K562 (cell line): Measurements from ENCODE around the gene CRYGC. TPM values are rescaled to one million over a fixed set of nuclear protein-coding genes. Genes with fewer than 3 reads are reported as not detected.

ENCODE experiments used
- ATAC-seq: fragments of 200-7000 bp; cut with Tn5 transposase; 3 replicates; pipeline ENCODE4 v1.9.1; 2020; ENCODE audit warnings: moderate library complexity
- BruUV-seq: library from RNA; stranded (reverse); fragments of 400-500 nt; replicated peaks from 2 replicates; lab custom pipeline; 2021; lab: Mats Ljungman, UMichigan
- CTCF ChIA-PET: fragments of 300-600 bp; formaldehyde crosslinking; extraction: SDS; loops from one replicate; lab custom pipeline; 2021; ENCODE audit warnings: low intra/inter-chr PET ratio; lab: Yijun Ruan, JAX
- POLR2A ChIA-PET: fragments of 300-600, 350-650 bp; sonication (Branson Sonifier 250); formaldehyde crosslinking; extraction: SDS; loops from one replicate; lab custom pipeline; 2021; ENCODE audit warnings: antibody characterized with exemption, inconsistent platforms; lab: Yijun Ruan, JAX
- DNase-seq, 4 experiments: peaks; one replicate each; pipeline versions ENCODE4 v3.0.0 to v3.0.0-alpha.2; 2011 to 2018; ENCODE audit warnings: low spot score in 3 of 4, mixed read lengths in 3 of 4; ENCODE audit errors: extremely low read depth in 1 of 4
- FAIRE-seq: peaks from 2 replicates; lab custom pipeline; 2011; peaks lifted over from hg19 to GRCh38; lab: Jason Lieb, UNC
- H2AFZ ChIP-seq: 2 replicates; pipeline ENCODE4 v1.6.0; 2011; ENCODE audit warnings: low read depth, low read length, control low read depth, inconsistent platforms
- H3K27ac ChIP-seq: fragments of 200-600 bp; 3 replicates; pipeline ENCODE4 v1.8.0; 2011; ENCODE audit warnings: low read depth, mild to moderate bottlenecking, control low read depth, inconsistent platforms, low read length, moderate library complexity, mixed read lengths; ENCODE audit errors: extremely low read depth
- H3K27me3 ChIP-seq, 2 experiments: fragments of 300-600 bp in 1 of 2; 2 replicates in 1 of 2; 3 replicates in 1 of 2; pipeline versions ENCODE4 v1.6.0 to v1.8.0; 2011; ENCODE audit warnings: inconsistent platforms in 2 of 2, low read length in 2 of 2, mild to moderate bottlenecking in 1 of 2, mixed read lengths in 1 of 2, moderate library complexity in 1 of 2; ENCODE audit not compliant: control insufficient read depth in 2 of 2, insufficient read depth in 2 of 2
- H3K36me3 ChIP-seq: fragments of 300-600 bp; 3 replicates; pipeline ENCODE4 v1.8.0; 2011; ENCODE audit warnings: mild to moderate bottlenecking, low read length, inconsistent platforms; ENCODE audit not compliant: control insufficient read depth, insufficient read depth
- H3K4me1 ChIP-seq, 2 experiments: fragments of 200-600 bp in 1 of 2; replicated peaks in 1 of 2; 2 replicates in 1 of 2; 3 replicates in 1 of 2; pipeline versions ENCODE4 v1.5.1 to v1.8.0; 2011; ENCODE audit warnings: inconsistent platforms in 2 of 2, low read length in 2 of 2, mild to moderate bottlenecking in 1 of 2, mixed read lengths in 1 of 2, moderate library complexity in 1 of 2; ENCODE audit not compliant: control insufficient read depth in 2 of 2, insufficient read depth in 2 of 2
- H3K4me2 ChIP-seq: 2 replicates; pipeline ENCODE4 v1.6.1; 2011; ENCODE audit warnings: low read length, control low read depth, inconsistent platforms, mixed read lengths; ENCODE audit not compliant: insufficient read depth
- H3K4me3 ChIP-seq: fragments of 200-600 bp; sonication (generic), shearing (Covaris generic); 2 replicates; pipeline ENCODE4 v1.5.1; 2016; ENCODE audit warnings: control low read depth, inconsistent platforms
- H3K79me2 ChIP-seq: fragments of 200-600 bp; 3 replicates; pipeline ENCODE4 v1.8.0; 2011; ENCODE audit warnings: low read length, inconsistent platforms; ENCODE audit not compliant: control insufficient read depth, insufficient read depth
- H3K9ac ChIP-seq, 2 experiments: 2 replicates each; pipeline versions ENCODE4 v1.6.0 to v1.6.1; 2011; ENCODE audit warnings: low read depth in 2 of 2, low read length in 2 of 2, control low read depth in 1 of 2, inconsistent platforms in 1 of 2, mild to moderate bottlenecking in 1 of 2, mixed read lengths in 1 of 2; ENCODE audit not compliant: insufficient read depth in 1 of 2
- H3K9me1 ChIP-seq: one replicate; pipeline ENCODE4 v1.6.0; 2011; ENCODE audit warnings: inconsistent platforms, mild to moderate bottlenecking, low read length, moderate library complexity; ENCODE audit not compliant: control insufficient read depth, insufficient read depth
- H3K9me3 ChIP-seq: replicated peaks from 2 replicates; pipeline ENCODE4 v1.5.1; 2011; ENCODE audit warnings: low read depth, low read length, inconsistent platforms; ENCODE audit not compliant: control insufficient read depth, insufficient read depth
- H4K20me1 ChIP-seq: replicated peaks from 2 replicates; pipeline ENCODE4 v1.6.1; 2011; ENCODE audit warnings: low read length, inconsistent platforms, mixed read lengths; ENCODE audit not compliant: control insufficient read depth, insufficient read depth
- E2F4 ChIP-seq: sonication (generic); formaldehyde crosslinking; IDR thresholded peaks from 2 replicates; pipeline ENCODE4 v1.8.0; 2022; ENCODE audit warnings: mild to moderate bottlenecking, low read depth, missing genetic modification reagents
- ELK1 ChIP-seq: sonication (generic); formaldehyde crosslinking; IDR thresholded peaks from 2 replicates; pipeline ENCODE4 v1.8.1; 2022; ENCODE audit warnings: missing genetic modification reagents
- ETS1 ChIP-seq: conservative IDR thresholded peaks from 2 replicates; pipeline ENCODE4 v1.6.1; 2011; ENCODE audit warnings: low read depth, mild to moderate bottlenecking, low read length; ENCODE audit not compliant: control insufficient read depth
- GATA2 ChIP-seq: sonication (generic); formaldehyde crosslinking; IDR thresholded peaks from 2 replicates; pipeline ENCODE4 v1.4.0; 2020; ENCODE audit warnings: mild to moderate bottlenecking, missing genetic modification reagents
- MNT ChIP-seq, 2 experiments: fragments of 450-650 bp; conservative IDR thresholded peaks; 2 replicates each; pipeline ENCODE4 v1.6.1; 2017; ENCODE audit warnings: mild to moderate bottlenecking in 2 of 2, moderate library complexity in 2 of 2
- MTA1 ChIP-seq: fragments of 450-650 bp; IDR thresholded peaks from 2 replicates; pipeline ENCODE4 v1.6.1; 2017; ENCODE audit warnings: borderline replicate concordance
- NCOA2 ChIP-seq, 2 experiments: fragments of 450-650 bp; IDR thresholded peaks; 2 replicates each; pipeline ENCODE4 v1.6.1; 2018; ENCODE audit warnings: mild to moderate bottlenecking in 2 of 2, moderate library complexity in 1 of 2; ENCODE audit not compliant: partially characterized antibody in 2 of 2
- PPARD ChIP-seq: fragments of 250-450 bp; sonication (Bioruptor Pico); IDR thresholded peaks from 2 replicates; pipeline ENCODE4 v1.8.0; 2022; ENCODE audit warnings: inconsistent platforms, mild to moderate bottlenecking, moderate library complexity
- RBFOX2 ChIP-seq: fragments of 200-400 bp; formaldehyde crosslinking; IDR thresholded peaks from 2 replicates; pipeline ENCODE4 v1.6.1; 2017; ENCODE audit warnings: low read depth, mild to moderate bottlenecking, low read length, moderate library complexity
- SMC3 ChIP-seq: conservative IDR thresholded peaks from 2 replicates; pipeline ENCODE4 v1.6.1; 2011; ENCODE audit warnings: low read depth, low read length, improper control_type of control experiment; ENCODE audit not compliant: insufficient read depth
- ZBTB34 ChIP-seq: fragments of 250-450 bp; sonication (Bioruptor Pico); IDR thresholded peaks from 2 replicates; pipeline ENCODE4 v1.8.0; 2021; ENCODE audit warnings: mild to moderate bottlenecking, moderate library complexity
- ZHX1 ChIP-seq: fragments of 150-350 bp; conservative IDR thresholded peaks from 2 replicates; pipeline ENCODE4 v1.6.1; 2014; ENCODE audit warnings: low read length
- ZZZ3 ChIP-seq: fragments of 450-650 bp; IDR thresholded peaks from 2 replicates; pipeline ENCODE4 v1.6.1; 2016; ENCODE audit warnings: antibody characterized with exemption, mild to moderate bottlenecking, moderate library complexity
- WGBS: fragments of 100-300 bp; shearing (Covaris generic); methylation state at CpG from one replicate; pipeline ENCODE4 v1.1.6; 2016; ENCODE audit warnings: low coverage, mixed read lengths; ENCODE audit not compliant: insufficient coverage; ENCODE audit errors: missing lambda C conversion rate; 5-methylcytosine and 5-hydroxymethylcytosine counted together
- in situ Hi-C: fragments of 300-500 bp; cut with MboI; formaldehyde crosslinking; loops from 4 replicates; pipeline ENCODE4 v1.15.0; 2018; ENCODE audit warnings: inconsistent platforms, mixed read lengths
- intact Hi-C: fragments of 100-400 bp; cut with micrococcal nuclease; formaldehyde crosslinking; loops from 2 replicates; pipeline ENCODE4 v1.14.2; 2022
- polyA plus RNA-seq, 8 experiments: library from polyadenylated mRNA; depleted of rRNA in 4 of 8; stranded (reverse) in 5 of 8; unstranded in 3 of 8; fragments of >200 nt; fragmentation: Nextera tagmentation in 2 of 8; fragmentation: Illumina TruSeq in 1 of 8; extraction: Ambion mirVana in 2 of 8; extraction: Trizol in 1 of 8; gene quantifications; 2 replicates each; pipeline versions ENCODE4 v1.2.1 to v1.2.3, GENCODE V29; 2011 to 2014; ENCODE audit warnings: inconsistent platforms in 1 of 8, missing spikeins in 1 of 8
- total RNA-seq, 7 experiments: library from RNA; depleted of rRNA in 6 of 7; stranded (reverse); fragments of >200 nt in 6 of 7; fragmentation: Illumina TruSeq in 2 of 7; extraction: Trizol in 2 of 7; gene quantifications; 2 replicates each; pipeline versions ENCODE4 v1.2.1 to v1.2.3, GENCODE V29; 2011 to 2021; ENCODE audit warnings: low replicate concordance in 1 of 7

CRYGC gene
- total and polyA plus RNA-seq, 9 of the 15 experiments (the other 6 are each of a cell fraction or from before 2014, with no cell fraction given): not detected

GRCh38 chr2:208163489-208163888 lies 33.9 kb upstream of the CRYGC start, which contains the start of gene CRYGA:
Gene CRYGA (minus strand): TSS chr2:208163589. CDS start chr2:208163556, 33 bp downstream.
- ATAC-seq: no peak
- no TSS peak for BruUV-seq
- H3K27me3 ChIP-seq: no peaks in the 10 kb centered on the region
- intact Hi-C loops: no loop called here
- in situ Hi-C loops: no loop called here
- no peak within 1 kb of the TSS for H3K4me2 ChIP-seq
- 20% methylated on average over 2 of the region's 2 CpGs for WGBS
- no peaks in the 10 kb centered on the region for H3K9me3 ChIP-seq
- no peaks in the 10 kb centered on the region for H3K9me1 ChIP-seq
- no peaks in the 10 kb centered on the region for H4K20me1 ChIP-seq
- POLR2A ChIA-PET: no interaction called here
- no peaks in the 10 kb centered on the region for H3K79me2 ChIP-seq
- CTCF ChIA-PET: no interaction called here
- H3K27ac ChIP-seq: no peak within 1 kb of the TSS
- H3K9ac ChIP-seq: no peak within 1 kb of the TSS
- no peak for FAIRE-seq
- no peaks in the 10 kb centered on the region for H3K36me3 ChIP-seq
- H3K4me3 ChIP-seq: no peak within 1 kb of the TSS
- no peaks in the 10 kb centered on the region; a peak in 1 of 5 replicates for H3K4me1 ChIP-seq
- DNase-seq: no peak
- peak within 1 kb of the TSS; percentile 50; the same call in 1 of the 2 replicates for H2AFZ ChIP-seq
- no peak for TF ChIP-seq NCOA2 (IDR thresholded peaks at IDR 0.05; ENCODE audit: partially characterized antibody in 2 of 2)
- no peak for TF ChIP-seq ZHX1
- TF ChIP-seq MTA1: no peak
- TF ChIP-seq ELK1 (CRISPR knock-in tag): no peak
- no peak for TF ChIP-seq E2F4
- no peak for TF ChIP-seq GATA2 (CRISPR knock-in tag)
- no peak for TF ChIP-seq PPARD (CRISPR knock-in tag)
- no peak for TF ChIP-seq ETS1
- TF ChIP-seq ZZZ3: no peak
- no peak for TF ChIP-seq ZBTB34 (CRISPR knock-in tag)
- no peak for TF ChIP-seq SMC3
- TF ChIP-seq RBFOX2: no peak
- no peak for TF ChIP-seq MNT (conservative IDR thresholded peaks at IDR 0.05)
